Fibroblast of lung (primary cell): ENCODE data around the gene TP73.

Source experiments
- EZH2 ChIP-seq: IDR thresholded peaks from 2 replicates; pipeline ENCODE4 v1.5.1; 2012; ENCODE audit warnings: low read length, control low read depth, mild to moderate bottlenecking; ENCODE audit errors: missing control alignments
- TF ChIP-seq, protein P1 (sequence below), 2 donors: IDR thresholded peaks in 1 of 2; conservative IDR thresholded peaks in 1 of 2; 1 replicate in 1 of 2; 2 replicates in 1 of 2; pipeline ENCODE4 v1.5.1; 2011 to 2012; ENCODE audit warnings: low read length in 2 of 2, control low read depth in 1 of 2, inconsistent platforms in 1 of 2, low read depth in 1 of 2, mild to moderate bottlenecking in 1 of 2

DNA sequence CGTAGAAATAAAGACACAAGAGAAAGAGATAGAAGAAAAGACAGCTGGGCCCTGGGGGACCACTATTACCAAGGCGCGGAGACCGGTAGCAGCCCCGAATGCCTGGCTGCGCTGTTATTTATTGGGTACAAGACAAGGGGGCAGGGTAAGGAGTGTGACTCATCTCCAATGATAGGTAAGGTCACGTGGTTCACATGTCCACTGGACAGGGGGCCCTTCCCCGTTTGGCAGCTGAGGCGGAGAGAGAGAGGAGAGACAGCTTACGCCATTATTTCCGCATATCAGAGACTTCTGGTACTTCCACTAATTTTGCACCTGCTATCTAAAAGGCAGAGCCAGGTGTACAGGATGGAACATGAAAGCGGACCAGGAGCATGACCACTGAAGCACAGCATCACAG, 31.6 kb upstream of the TP73 start:
- TF ChIP-seq, protein P1, sequence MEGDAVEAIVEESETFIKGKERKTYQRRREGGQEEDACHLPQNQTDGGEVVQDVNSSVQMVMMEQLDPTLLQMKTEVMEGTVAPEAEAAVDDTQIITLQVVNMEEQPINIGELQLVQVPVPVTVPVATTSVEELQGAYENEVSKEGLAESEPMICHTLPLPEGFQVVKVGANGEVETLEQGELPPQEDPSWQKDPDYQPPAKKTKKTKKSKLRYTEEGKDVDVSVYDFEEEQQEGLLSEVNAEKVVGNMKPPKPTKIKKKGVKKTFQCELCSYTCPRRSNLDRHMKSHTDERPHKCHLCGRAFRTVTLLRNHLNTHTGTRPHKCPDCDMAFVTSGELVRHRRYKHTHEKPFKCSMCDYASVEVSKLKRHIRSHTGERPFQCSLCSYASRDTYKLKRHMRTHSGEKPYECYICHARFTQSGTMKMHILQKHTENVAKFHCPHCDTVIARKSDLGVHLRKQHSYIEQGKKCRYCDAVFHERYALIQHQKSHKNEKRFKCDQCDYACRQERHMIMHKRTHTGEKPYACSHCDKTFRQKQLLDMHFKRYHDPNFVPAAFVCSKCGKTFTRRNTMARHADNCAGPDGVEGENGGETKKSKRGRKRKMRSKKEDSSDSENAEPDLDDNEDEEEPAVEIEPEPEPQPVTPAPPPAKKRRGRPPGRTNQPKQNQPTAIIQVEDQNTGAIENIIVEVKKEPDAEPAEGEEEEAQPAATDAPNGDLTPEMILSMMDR (conservative IDR thresholded peaks at IDR 0.05 in 1 of 2, IDR thresholded peaks at IDR 0.05 in 1 of 2; ENCODE audit: low read depth in 1 of 2, low read length in 2 of 2), result no peak
- TF ChIP-seq EZH2, result no peak
